Measurements from ENCODE around the gene HOMEZ. TPM values are rescaled to one million over a fixed set of nuclear protein-coding genes. Genes with fewer than 3 reads are reported as not detected.
"Not testable (repeated sequence)": the region's sequence is repeated elsewhere in the genome, so short reads cannot be mapped to it uniquely, and the experiment has no call there.

HOMEZ gene
- total RNA-seq, 2 donors from 2014 or later: 16.5 to 21.9 TPM

GRCh38 chr14:23228812-23229211, 57.1 kb downstream of the HOMEZ start:
- Histone ChIP-seq H3K27me3 (no peaks in the 10 kb centered on the region), H3K36me3 (no peaks in the 10 kb centered on the region), H3K9ac (ENCODE audit: low read depth in 2 of 2, low read length in 2 of 2) (no peak overlapping the region), H3K27ac (no peak overlapping the region), H3K4me3 (no peak overlapping the region), H3K4me1 (no peaks in the 10 kb centered on the region), H3K9me3 (no peaks in the 10 kb centered on the region)
- no peak for TF ChIP-seq CTCF (IDR thresholded peaks at IDR 0.05)
- intact Hi-C loops (cut with DNase I): no loop called here
- DNase-seq: no peak

GRCh38 chr14:23227566-23227965, 58.4 kb downstream of the HOMEZ start:
- Histone ChIP-seq H3K4me1 (no peaks in the 10 kb centered on the region), H3K9me3 (no peaks in the 10 kb centered on the region), H3K4me3 (no peak overlapping the region), H3K27me3 (no peaks in the 10 kb centered on the region), H3K27ac (no peak overlapping the region), H3K36me3 (no peaks in the 10 kb centered on the region), H3K9ac (ENCODE audit: low read depth in 2 of 2, low read length in 2 of 2) (no peak overlapping the region)
- intact Hi-C loops (cut with DNase I): no loop called here
- no peak for DNase-seq
- no peak for TF ChIP-seq CTCF (IDR thresholded peaks at IDR 0.05)

GRCh38 chr14:23224958-23225357, 61.0 kb downstream of the HOMEZ start:
- H3K9me3 ChIP-seq; H3K4me3 ChIP-seq; intact Hi-C loops (cut with DNase I); H3K27me3 ChIP-seq; H3K27ac ChIP-seq; H3K4me1 ChIP-seq; DNase-seq; H3K9ac ChIP-seq (ENCODE audit: low read depth in 2 of 2, low read length in 2 of 2); H3K36me3 ChIP-seq: not testable (repeated sequence)

Other genes starting within 250 kb of the HOMEZ start
- not detected for gene PSMB11, start 243.9 kb downstream of the HOMEZ start, total RNA-seq
- gene CDH24, start 228.6 kb downstream of the HOMEZ start, total RNA-seq: 10 to 100 TPM in 1 of 2 donors, 1 to 10 TPM in 1; 4.4 to 11.4 TPM
- 100 to 1,000 TPM in 1 of 2 donors, 10 to 100 TPM in 1; 99.4 to 154 TPM for gene ACIN1, start 191.0 kb downstream of the HOMEZ start, total RNA-seq
- gene C14orf119, start 190.6 kb downstream of the HOMEZ start, total RNA-seq: 10 to 100 TPM; 56.2 to 59.2 TPM
- gene CIROP, start 181.1 kb downstream of the HOMEZ start, total RNA-seq: not detected
- not detected for gene CEBPE, start 166.9 kb downstream of the HOMEZ start, total RNA-seq
- 10 to 100 TPM; 21.5 to 23.8 TPM for gene SLC7A8, start 102.5 kb downstream of the HOMEZ start, total RNA-seq
- gene RNF212B, start 48.2 kb downstream of the HOMEZ start, total RNA-seq: not detected
- 10 to 100 TPM in 1 of 2 donors, 1 to 10 TPM in 1; 7.6 to 12.6 TPM for gene PPP1R3E, start 16.7 kb upstream of the HOMEZ start, total RNA-seq
- gene BCL2L2, start 20.7 kb upstream of the HOMEZ start, total RNA-seq: 10 to 100 TPM; 26.2 to 42.7 TPM
- gene PABPN1, start 35.3 kb upstream of the HOMEZ start, total RNA-seq: 100 to 1,000 TPM; 122 to 197 TPM
- gene SLC22A17, start 66.8 kb upstream of the HOMEZ start, total RNA-seq: 1 to 10 TPM; 3.9 to 6.7 TPM
- 1 to 10 TPM; 1.1 to 2.3 TPM for gene EFS, start 79.0 kb upstream of the HOMEZ start, total RNA-seq
- not detected for gene IL25, start 86.7 kb upstream of the HOMEZ start, total RNA-seq
- gene CMTM5, start 90.9 kb upstream of the HOMEZ start, total RNA-seq: under 1 TPM; 0.40 to 0.66 TPM
- gene MYH6, start 122.1 kb upstream of the HOMEZ start, total RNA-seq: 1 to 10 TPM in 1 of 2 donors, not detected in 1; 1.6 TPM
- 1 to 10 TPM in 1 of 2 donors, not detected in 1; 1.2 TPM for gene MYH7, start 149.5 kb upstream of the HOMEZ start, total RNA-seq
- 10 to 100 TPM; 21.4 to 27.6 TPM for gene NGDN, start 183.6 kb upstream of the HOMEZ start, total RNA-seq